Astrocyte (in vitro differentiated cells and primary cell): ENCODE measurements around the gene MAML2. TPM values are rescaled to one million over a fixed set of nuclear protein-coding genes. Genes with fewer than 3 reads are reported as not detected.
A peak's percentile ranks its signal among the peaks of the same experiment; 100 is the strongest.

Experiments used
- DNase-seq: peaks from one replicate; pipeline ENCODE4 v3.0.0-alpha.2; 2010; ENCODE audit warnings: low read depth
- FAIRE-seq: peaks from 2 replicates; lab custom pipeline; 2011; peaks lifted over from hg19 to GRCh38; lab: Jason Lieb, UNC
- H2AFZ ChIP-seq: 2 replicates; pipeline ENCODE4 v1.6.0; 2012; ENCODE audit warnings: low read depth, low read length, inconsistent platforms
- H3K27ac ChIP-seq: 2 replicates; pipeline ENCODE4 v1.5.1; 2011; ENCODE audit warnings: low read depth, low read length, inconsistent platforms
- H3K27me3 ChIP-seq: 2 replicates; pipeline ENCODE4 v1.6.0; 2011; ENCODE audit warnings: low read length, inconsistent platforms; ENCODE audit not compliant: insufficient read depth
- H3K36me3 ChIP-seq: 2 replicates; pipeline ENCODE4 v1.5.1; 2011; ENCODE audit warnings: low read length, inconsistent platforms; ENCODE audit not compliant: insufficient read depth
- H3K4me1 ChIP-seq: 2 replicates; pipeline ENCODE4 v1.5.1; 2011; ENCODE audit warnings: low read length, inconsistent platforms; ENCODE audit not compliant: insufficient read depth
- H3K4me2 ChIP-seq: 2 replicates; pipeline ENCODE4 v1.6.0; 2012; ENCODE audit warnings: low read length, inconsistent platforms
- H3K4me3 ChIP-seq: 2 replicates; pipeline ENCODE4 v1.5.1; 2011; ENCODE audit warnings: low read depth, mild to moderate bottlenecking, low read length, inconsistent platforms; ENCODE audit not compliant: insufficient read depth
- H3K79me2 ChIP-seq: 2 replicates; pipeline ENCODE4 v1.6.0; 2012; ENCODE audit warnings: mild to moderate bottlenecking, low read length, inconsistent platforms; ENCODE audit not compliant: insufficient read depth
- H3K9ac ChIP-seq: 2 replicates; pipeline ENCODE4 v1.6.0; 2012; ENCODE audit warnings: mild to moderate bottlenecking, low read length, inconsistent platforms
- H3K9me3 ChIP-seq: 2 replicates; pipeline ENCODE4 v1.5.1; 2012; ENCODE audit warnings: low read depth, mild to moderate bottlenecking, low read length, inconsistent platforms; ENCODE audit not compliant: insufficient read depth
- H4K20me1 ChIP-seq: 2 replicates; pipeline ENCODE4 v1.6.0; 2012; ENCODE audit warnings: low read length, inconsistent platforms; ENCODE audit not compliant: insufficient read depth
- H3K27ac Mint-ChIP-seq: one replicate; pipeline ENCODE4 v1.8.0; 2021; ENCODE audit warnings: mild to moderate bottlenecking, mixed read lengths; ENCODE audit not compliant: unreplicated experiment
- H3K27me3 Mint-ChIP-seq: one replicate; pipeline ENCODE4 v1.8.0; 2021; ENCODE audit warnings: low read depth, mixed read lengths; ENCODE audit not compliant: unreplicated experiment
- H3K36me3 Mint-ChIP-seq: one replicate; pipeline ENCODE4 v1.8.0; 2021; ENCODE audit warnings: low read depth, mixed read lengths; ENCODE audit not compliant: unreplicated experiment
- H3K4me1 Mint-ChIP-seq: one replicate; pipeline ENCODE4 v1.8.0; 2021; ENCODE audit warnings: low read depth, mixed read lengths; ENCODE audit not compliant: unreplicated experiment
- H3K4me3 Mint-ChIP-seq: one replicate; pipeline ENCODE4 v1.8.0; 2021; ENCODE audit warnings: mild to moderate bottlenecking, moderate library complexity, mixed read lengths; ENCODE audit not compliant: unreplicated experiment
- H3K9me3 Mint-ChIP-seq: one replicate; pipeline ENCODE4 v1.8.0; 2021; ENCODE audit warnings: mild to moderate bottlenecking, mixed read lengths; ENCODE audit not compliant: unreplicated experiment
- CTCF ChIP-seq: IDR thresholded peaks from 2 replicates; pipeline ENCODE4 v1.5.1; 2011; ENCODE audit warnings: low read depth, mild to moderate bottlenecking, inconsistent platforms, low read length, moderate library complexity; ENCODE audit not compliant: insufficient read depth
- EZH2 ChIP-seq: IDR thresholded peaks from 2 replicates; pipeline ENCODE4 v1.6.1; 2012; ENCODE audit warnings: mild to moderate bottlenecking, low read length, inconsistent platforms; ENCODE audit not compliant: insufficient read depth
- total RNA-seq: library from RNA; stranded (reverse); gene quantifications from 2 replicates; pipeline ENCODE4 v1.2.1, GENCODE V29; 2021

Gene MAML2
- total RNA-seq, 1 donor from 2014 or later: 27.4 TPM

DNA sequence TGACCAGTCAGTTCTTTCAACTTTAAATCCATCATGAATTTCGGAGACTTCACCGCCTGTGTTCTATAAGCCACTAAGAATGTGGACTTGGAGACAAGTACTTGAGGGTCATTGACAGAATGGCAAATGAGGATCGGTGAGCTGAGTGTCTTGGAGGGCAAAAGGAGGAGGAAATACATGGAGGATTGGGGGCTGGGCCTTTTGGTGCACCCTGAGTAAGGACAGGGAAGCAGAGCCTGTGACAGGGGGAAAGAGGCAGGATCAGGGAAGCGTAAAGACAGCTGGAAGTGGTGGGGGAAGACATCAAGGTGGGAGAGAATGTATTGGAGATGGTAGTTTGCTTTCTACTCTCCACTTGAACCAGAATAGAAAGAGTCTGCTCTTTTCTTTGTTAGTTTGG is 348.7 kb downstream of the MAML2 start:
- H3K27me3 Mint-ChIP-seq: no peaks in the 10 kb centered on the region
- DNase-seq (no peak), FAIRE-seq (no peak)
- Histone ChIP-seq H3K36me3 (peaks cover 3% of the 10 kb centered on the region), H3K4me1 (peaks cover 8% of the 10 kb centered on the region), H3K9me3 (no peaks in the 10 kb centered on the region), H3K27me3 (no peaks in the 10 kb centered on the region), H3K27ac (no peak overlapping the region), H4K20me1 (peaks cover 6% of the 10 kb centered on the region), H3K79me2 (no peaks in the 10 kb centered on the region), H3K4me2 (no peak overlapping the region), H2AFZ (no peak overlapping the region), H3K4me3 (no peak overlapping the region), H3K9ac (no peak overlapping the region)
- H3K9me3 Mint-ChIP-seq: no peaks in the 10 kb centered on the region
- peaks cover 29% of the 10 kb centered on the region for H3K4me1 Mint-ChIP-seq
- TF ChIP-seq EZH2 (no peak), CTCF (no peak)
- H3K4me3 Mint-ChIP-seq: no peak overlapping the region
- H3K27ac Mint-ChIP-seq: no peak overlapping the region
- no peaks in the 10 kb centered on the region for H3K36me3 Mint-ChIP-seq

DNA sequence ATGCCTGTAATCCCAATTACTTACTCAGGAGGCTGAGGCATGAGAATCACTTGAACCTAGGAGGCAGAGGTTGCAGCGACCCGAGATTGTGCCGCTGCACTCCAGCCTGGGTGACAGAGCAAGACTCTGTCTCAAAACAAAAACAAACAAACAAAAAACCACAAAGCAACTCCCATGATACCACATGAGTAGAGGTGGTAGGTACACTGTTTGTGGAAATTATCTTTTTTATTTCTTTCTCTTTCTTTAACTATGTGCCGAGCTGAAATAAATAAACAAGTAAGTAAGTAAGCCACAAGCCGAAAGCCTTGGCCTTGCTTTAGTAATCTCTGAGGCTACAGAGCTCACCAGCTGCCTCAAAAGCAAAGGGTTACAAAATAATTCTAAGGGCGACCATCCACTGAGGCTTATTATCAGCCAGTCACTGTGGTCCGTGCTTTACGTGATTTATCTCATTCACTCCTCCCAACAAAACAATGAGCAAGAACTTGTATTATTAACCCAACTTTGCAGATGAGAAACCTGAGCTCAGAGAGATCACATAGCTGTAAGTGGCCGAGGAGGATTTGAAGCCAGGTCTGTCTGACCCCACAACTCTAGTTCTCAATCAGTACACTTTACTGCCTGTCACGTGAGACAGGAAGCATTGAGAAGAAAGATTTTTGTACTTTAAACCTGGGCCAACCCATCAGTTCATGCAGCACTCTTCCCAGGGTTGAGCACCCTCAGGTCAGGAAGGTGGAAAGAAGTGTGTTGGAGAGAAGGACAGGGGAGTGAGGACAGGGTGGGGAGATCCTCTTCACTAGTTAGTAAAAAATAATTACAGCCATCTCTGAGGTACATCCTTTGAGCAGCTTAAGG is 349.3 kb downstream of the MAML2 start:
- Histone ChIP-seq H3K4me2 (no peak overlapping the region), H2AFZ (no peak overlapping the region), H3K9ac (no peak overlapping the region), H3K36me3 (peaks cover 3% of the 10 kb centered on the region), H3K27me3 (no peaks in the 10 kb centered on the region), H3K4me3 (no peak overlapping the region), H4K20me1 (peaks cover 4% of the 10 kb centered on the region), H3K9me3 (no peaks in the 10 kb centered on the region), H3K79me2 (no peaks in the 10 kb centered on the region), H3K4me1 (peaks cover 8% of the 10 kb centered on the region), H3K27ac (no peak overlapping the region)
- FAIRE-seq (no peak), DNase-seq (no peak)
- H3K36me3 Mint-ChIP-seq: no peaks in the 10 kb centered on the region
- no peak overlapping the region for H3K4me3 Mint-ChIP-seq
- no peak for TF ChIP-seq EZH2
- H3K27me3 Mint-ChIP-seq: no peaks in the 10 kb centered on the region
- H3K9me3 Mint-ChIP-seq: no peaks in the 10 kb centered on the region
- peaks cover 30% of the 10 kb centered on the region for H3K4me1 Mint-ChIP-seq
- no peak overlapping the region for H3K27ac Mint-ChIP-seq

DNA sequence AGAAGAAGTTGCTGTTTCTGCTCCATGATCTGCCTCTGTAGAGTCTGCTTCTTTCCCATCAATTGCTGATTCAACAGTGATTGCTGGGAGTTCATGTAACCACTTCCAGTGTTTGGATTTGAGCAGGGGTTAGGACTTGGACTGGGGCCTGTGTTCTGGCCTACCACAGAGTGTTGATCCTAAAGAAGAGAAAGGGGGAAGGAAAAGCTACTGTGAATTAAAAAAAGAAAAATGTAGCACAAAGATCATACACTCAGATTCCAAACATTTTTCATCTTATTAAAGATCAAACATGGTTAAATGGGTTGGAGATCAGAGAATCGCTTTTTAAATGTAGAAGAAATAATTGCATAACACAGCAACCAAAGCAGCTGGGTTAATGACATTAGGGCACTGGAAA is 351.4 kb downstream of the MAML2 start:
- H3K36me3 ChIP-seq: peaks cover 3% of the 10 kb centered on the region
- H3K27ac ChIP-seq: no peak overlapping the region
- H3K4me3 ChIP-seq: no peak overlapping the region
- Mint-ChIP-seq H3K9me3 (no peaks in the 10 kb centered on the region), H3K27ac (peak overlapping the region; percentile 72), H3K36me3 (peaks cover 4% of the 10 kb centered on the region), H3K4me1 (peaks cover 25% of the 10 kb centered on the region), H3K27me3 (no peaks in the 10 kb centered on the region), H3K4me3 (peak overlapping the region; percentile 63)
- H3K4me2 ChIP-seq: peak overlapping the region; percentile 21
- no peaks in the 10 kb centered on the region for H4K20me1 ChIP-seq
- FAIRE-seq (no peak), DNase-seq (peak; percentile 60)
- no peaks in the 10 kb centered on the region for H3K27me3 ChIP-seq
- H3K79me2 ChIP-seq: no peaks in the 10 kb centered on the region
- no peak for TF ChIP-seq EZH2
- no peak for TF ChIP-seq CTCF
- no peaks in the 10 kb centered on the region for H3K9me3 ChIP-seq
- no peak overlapping the region for H3K9ac ChIP-seq
- peaks cover 8% of the 10 kb centered on the region for H3K4me1 ChIP-seq
- H2AFZ ChIP-seq: no peak overlapping the region
